CD14-positive monocyte (primary cell): ENCODE measurements around the gene CFAP20DC. TPM values are rescaled to one million over a fixed set of nuclear protein-coding genes. Genes with fewer than 3 reads are reported as not detected.
"Not testable (repeated sequence)": the region's sequence is repeated elsewhere in the genome, so short reads cannot be mapped to it uniquely, and the experiment has no call there.

ENCODE experiments used
- DNase-seq, 3 donors: peaks; one replicate each; pipeline ENCODE4 v3.0.0-alpha.2; 2011 to 2022
- H2AFZ ChIP-seq: 2 replicates; pipeline ENCODE4 v1.6.0; 2012; ENCODE audit warnings: mild to moderate bottlenecking, low read depth, low read length, inconsistent platforms; ENCODE audit not compliant: insufficient read depth, poor library complexity, severe bottlenecking
- H3K27ac ChIP-seq, 2 donors: 1 replicate in 1 of 2; 2 replicates in 1 of 2; pipeline ENCODE4 v1.5.1; 2012 to 2013; ENCODE audit warnings: low read length in 2 of 2, control low read depth in 1 of 2, inconsistent platforms in 1 of 2, low read depth in 1 of 2, mild to moderate bottlenecking in 1 of 2
- H3K27me3 ChIP-seq, 2 donors: one replicate each; pipeline versions ENCODE4 v1.6.0 to v1.6.1; 2011 to 2013; ENCODE audit warnings: low read length in 2 of 2; ENCODE audit not compliant: control insufficient read depth in 2 of 2, insufficient read depth in 2 of 2
- H3K36me3 ChIP-seq, 2 donors: replicated peaks in 1 of 2; 1 replicate in 1 of 2; 2 replicates in 1 of 2; pipeline versions ENCODE4 v1.5.1 to v1.6.1; 2012 to 2013; ENCODE audit warnings: low read length in 2 of 2, control low read depth in 1 of 2, inconsistent platforms in 1 of 2, mild to moderate bottlenecking in 1 of 2; ENCODE audit not compliant: insufficient read depth in 2 of 2, control insufficient read depth in 1 of 2
- H3K4me1 ChIP-seq, 2 donors: 1 replicate in 1 of 2; 2 replicates in 1 of 2; pipeline versions ENCODE4 v1.5.1 to v1.6.1; 2012 to 2013; ENCODE audit warnings: low read length in 2 of 2, control low read depth in 1 of 2, inconsistent platforms in 1 of 2, mild to moderate bottlenecking in 1 of 2, moderate library complexity in 1 of 2; ENCODE audit not compliant: insufficient read depth in 2 of 2, control insufficient read depth in 1 of 2
- H3K4me2 ChIP-seq: replicated peaks from 2 replicates; pipeline ENCODE3; 2012; ENCODE audit warnings: low read length, moderate library complexity, mild to moderate bottlenecking; ENCODE audit not compliant: poor library complexity, severe bottlenecking; ENCODE audit errors: extremely low read depth
- H3K4me3 ChIP-seq, 3 experiments: fragments of 200-600 bp in 1 of 3; sonication (generic) in 1 of 3; replicated peaks in 1 of 3; 1 replicate in 2 of 3; 2 replicates in 1 of 3; pipeline ENCODE4 v1.5.1; 2011 to 2013; ENCODE audit warnings: low read length in 3 of 3, mild to moderate bottlenecking in 3 of 3, control low read depth in 2 of 3, low read depth in 2 of 3, inconsistent platforms in 1 of 3, moderate library complexity in 1 of 3
- H3K79me2 ChIP-seq: 2 replicates; pipeline ENCODE4 v1.6.0; 2012; ENCODE audit warnings: mild to moderate bottlenecking, control low read depth, inconsistent platforms, low read length, moderate library complexity; ENCODE audit not compliant: insufficient read depth
- H3K9ac ChIP-seq: 2 replicates; pipeline ENCODE4 v1.6.0; 2017; ENCODE audit warnings: low read length, mild to moderate bottlenecking; ENCODE audit not compliant: insufficient read depth, poor library complexity, severe bottlenecking
- H3K9me3 ChIP-seq, 2 donors: replicated peaks in 1 of 2; 1 replicate in 1 of 2; 2 replicates in 1 of 2; pipeline versions ENCODE4 v1.5.1 to v1.6.1; 2012 to 2013; ENCODE audit warnings: low read length in 2 of 2, control low read depth in 1 of 2; ENCODE audit not compliant: control insufficient read depth in 1 of 2, insufficient read depth in 1 of 2
- H4K20me1 ChIP-seq: 2 replicates; pipeline ENCODE4 v1.6.0; 2012; ENCODE audit warnings: mild to moderate bottlenecking, low read length, control low read depth, moderate library complexity; ENCODE audit not compliant: insufficient read depth
- H3K27ac Mint-ChIP-seq, 7 donors: one replicate each; pipeline ENCODE4 v1.8.0; 2020; ENCODE audit warnings: mild to moderate bottlenecking in 7 of 7, mixed read lengths in 7 of 7, moderate library complexity in 6 of 7, inconsistent platforms in 2 of 7
- H3K27me3 Mint-ChIP-seq, 3 donors: one replicate each; pipeline ENCODE4 v1.8.0; 2021 to 2022; ENCODE audit warnings: low read depth in 3 of 3, mild to moderate bottlenecking in 3 of 3, mixed read lengths in 3 of 3, moderate library complexity in 3 of 3, inconsistent platforms in 1 of 3
- H3K36me3 Mint-ChIP-seq, 2 donors: one replicate each; pipeline ENCODE4 v1.8.0; 2020; ENCODE audit warnings: mixed read lengths in 2 of 2, inconsistent platforms in 1 of 2, mild to moderate bottlenecking in 1 of 2
- H3K4me1 Mint-ChIP-seq: one replicate; pipeline ENCODE4 v1.8.0; 2020; ENCODE audit warnings: mild to moderate bottlenecking, mixed read lengths
- H3K4me3 Mint-ChIP-seq, 2 donors: one replicate each; pipeline ENCODE4 v1.8.0; 2020; ENCODE audit warnings: mild to moderate bottlenecking in 2 of 2, mixed read lengths in 2 of 2, moderate library complexity in 1 of 2
- H3K9me3 Mint-ChIP-seq, 7 donors: one replicate each; pipeline ENCODE4 v1.8.0; 2020 to 2022; ENCODE audit warnings: mixed read lengths in 7 of 7, mild to moderate bottlenecking in 6 of 7, moderate library complexity in 6 of 7, inconsistent platforms in 2 of 7
- WGBS: methylation state at CpG from one replicate; pipeline ENCODE4 v1.1.5; 2013; ENCODE audit warnings: missing lambda C conversion rate; ENCODE audit not compliant: insufficient coverage; 5-methylcytosine and 5-hydroxymethylcytosine counted together
- intact Hi-C, 2 donors: fragments of 100-400 bp; cut with micrococcal nuclease; formaldehyde crosslinking; loops; one replicate each; pipeline versions ENCODE4 v1.15.0 to v1.15.1; 2023
- polyA plus RNA-seq, 3 donors: library from polyadenylated mRNA; depleted of rRNA in 1 of 3; unstranded in 2 of 3; stranded (reverse) in 1 of 3; fragments of 300-500 nt in 2 of 3; fragments of >200 nt in 1 of 3; fragmentation: Illumina TruSeq in 2 of 3; gene quantifications; 1 replicate in 2 of 3; 2 replicates in 1 of 3; pipeline ENCODE4 v1.2.3, GENCODE V29; 2012 to 2021
- TF ChIP-seq, protein P1 (sequence below): fragments of 200-600 bp; IDR thresholded peaks from one replicate; pipeline ENCODE4 v1.8.0; 2022; ENCODE audit warnings: antibody characterized with exemption, mild to moderate bottlenecking

The CFAP20DC gene
- polyA plus RNA-seq, 3 donors: not detected

DNA sequence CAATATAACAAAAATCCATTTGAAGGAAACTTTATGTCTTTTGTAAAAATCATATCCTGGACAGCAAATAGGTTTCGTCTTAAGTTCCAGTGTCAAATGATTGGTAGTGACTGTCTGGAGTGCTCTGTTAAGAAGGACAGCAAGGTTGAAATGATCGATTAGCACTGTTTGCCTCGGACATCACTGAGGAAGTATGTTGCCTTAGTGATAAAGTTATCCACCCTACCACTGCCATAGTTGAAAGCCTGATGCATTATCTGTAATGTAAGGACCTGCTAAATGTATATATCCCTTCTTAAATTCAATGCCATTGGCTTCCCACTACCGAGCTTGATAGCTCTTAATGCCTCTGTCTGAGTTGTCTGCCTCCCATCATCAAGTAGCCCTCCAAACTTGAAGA is 70.0 kb downstream of the CFAP20DC start:
- Mint-ChIP-seq H3K4me3 (no peak overlapping the region), H3K4me1 (no peaks in the 10 kb centered on the region), H3K27ac (no peak overlapping the region), H3K36me3 (no peaks in the 10 kb centered on the region), H3K27me3 (no peaks in the 10 kb centered on the region), H3K9me3 (peaks cover 0 to 2% (median 0%) of the 10 kb centered on the region in 7 donors)
- Histone ChIP-seq H3K27me3 (no peaks in the 10 kb centered on the region), H3K36me3 (no peaks in the 10 kb centered on the region), H3K4me1 (no peaks in the 10 kb centered on the region), H3K9ac (no peak overlapping the region), H3K4me3 (no peak overlapping the region), H2AFZ (no peak overlapping the region), H3K79me2 (no peaks in the 10 kb centered on the region), H4K20me1 (no peaks in the 10 kb centered on the region), H3K9me3 (no peaks in the 10 kb centered on the region), H3K27ac (no peak overlapping the region), H3K4me2 (no peak overlapping the region)
- TF ChIP-seq, protein P1, sequence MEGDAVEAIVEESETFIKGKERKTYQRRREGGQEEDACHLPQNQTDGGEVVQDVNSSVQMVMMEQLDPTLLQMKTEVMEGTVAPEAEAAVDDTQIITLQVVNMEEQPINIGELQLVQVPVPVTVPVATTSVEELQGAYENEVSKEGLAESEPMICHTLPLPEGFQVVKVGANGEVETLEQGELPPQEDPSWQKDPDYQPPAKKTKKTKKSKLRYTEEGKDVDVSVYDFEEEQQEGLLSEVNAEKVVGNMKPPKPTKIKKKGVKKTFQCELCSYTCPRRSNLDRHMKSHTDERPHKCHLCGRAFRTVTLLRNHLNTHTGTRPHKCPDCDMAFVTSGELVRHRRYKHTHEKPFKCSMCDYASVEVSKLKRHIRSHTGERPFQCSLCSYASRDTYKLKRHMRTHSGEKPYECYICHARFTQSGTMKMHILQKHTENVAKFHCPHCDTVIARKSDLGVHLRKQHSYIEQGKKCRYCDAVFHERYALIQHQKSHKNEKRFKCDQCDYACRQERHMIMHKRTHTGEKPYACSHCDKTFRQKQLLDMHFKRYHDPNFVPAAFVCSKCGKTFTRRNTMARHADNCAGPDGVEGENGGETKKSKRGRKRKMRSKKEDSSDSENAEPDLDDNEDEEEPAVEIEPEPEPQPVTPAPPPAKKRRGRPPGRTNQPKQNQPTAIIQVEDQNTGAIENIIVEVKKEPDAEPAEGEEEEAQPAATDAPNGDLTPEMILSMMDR: no peak
- WGBS: no CpG with 5 or more reads among the region's 4 CpGs
- intact Hi-C loops: no loop called here
- DNase-seq: no peak

DNA sequence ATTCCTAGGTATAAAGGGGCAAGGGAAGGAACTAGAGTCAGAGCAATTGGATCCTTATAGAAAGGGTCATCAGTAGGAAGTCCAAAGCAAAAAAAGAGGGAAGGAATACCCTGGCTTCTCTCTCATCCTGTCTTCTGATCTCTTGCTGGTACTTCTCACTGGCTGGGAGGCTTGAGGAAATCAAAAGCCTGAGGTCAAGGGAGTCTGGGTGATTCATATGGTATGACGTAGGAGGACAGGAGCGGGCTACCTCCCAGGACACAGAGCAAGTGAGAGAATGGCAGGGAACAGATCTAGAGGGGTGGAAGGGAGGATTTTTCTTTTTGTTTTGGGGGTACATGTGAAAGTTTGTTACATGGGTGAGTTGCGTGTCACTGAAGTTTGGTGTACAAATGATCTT is 76.0 kb downstream of the CFAP20DC start:
- Mint-ChIP-seq H3K4me1 (no peaks in the 10 kb centered on the region), H3K9me3 (no peaks in the 10 kb centered on the region), H3K27ac (no peak overlapping the region), H3K4me3 (no peak overlapping the region), H3K36me3 (no peaks in the 10 kb centered on the region), H3K27me3 (no peaks in the 10 kb centered on the region)
- TF ChIP-seq, protein P1: no peak
- DNase-seq: no peak
- Histone ChIP-seq H3K79me2 (no peaks in the 10 kb centered on the region), H3K27me3 (no peaks in the 10 kb centered on the region), H3K4me3 (no peak overlapping the region), H3K4me2 (no peak overlapping the region), H3K4me1 (no peaks in the 10 kb centered on the region), H3K9me3 (no peaks in the 10 kb centered on the region), H4K20me1 (no peaks in the 10 kb centered on the region), H3K9ac (no peak overlapping the region), H2AFZ (no peak overlapping the region), H3K27ac (no peak overlapping the region), H3K36me3 (no peaks in the 10 kb centered on the region)
- WGBS: 100% methylated on average over 2 of the region's 3 CpGs
- intact Hi-C loops: no loop called here

DNA sequence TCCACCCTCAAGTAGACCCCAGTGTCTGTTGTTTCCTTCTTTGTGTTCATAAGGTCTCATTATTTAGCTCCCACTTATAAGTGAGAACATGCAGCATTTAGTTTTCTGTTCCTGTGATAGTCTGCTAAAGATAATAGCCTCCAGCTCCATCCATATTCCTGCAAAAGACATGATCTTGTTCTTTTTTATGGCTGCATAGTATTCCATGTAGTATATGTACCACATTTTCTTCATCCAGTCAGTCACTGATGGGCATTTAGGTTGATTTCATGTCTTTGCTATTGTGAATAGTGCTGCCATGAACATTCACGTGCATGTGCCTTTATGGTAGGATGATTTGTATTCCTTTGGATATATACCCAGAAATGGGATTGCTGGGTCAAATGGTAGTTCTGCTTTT is 82.0 kb downstream of the CFAP20DC start:
- H2AFZ ChIP-seq, H3K9me3 ChIP-seq, H3K36me3 Mint-ChIP-seq, H3K27me3 Mint-ChIP-seq, intact Hi-C loops, H3K27ac ChIP-seq, H3K4me2 ChIP-seq, DNase-seq, H3K27me3 ChIP-seq, H3K4me1 Mint-ChIP-seq, H3K27ac Mint-ChIP-seq, H3K9ac ChIP-seq, H3K9me3 Mint-ChIP-seq, H3K36me3 ChIP-seq, H3K4me1 ChIP-seq, H3K4me3 ChIP-seq, H3K4me3 Mint-ChIP-seq, H4K20me1 ChIP-seq, H3K79me2 ChIP-seq: not testable (repeated sequence)
- no CpG with 5 or more reads among the region's 1 CpG for WGBS
